Activated B cell treated with CpG ODN at 0.5 μM for 24 hours (primary cell): ENCODE data around the gene VPS26C. TPM values are rescaled to one million over a fixed set of nuclear protein-coding genes. Genes with fewer than 3 reads are reported as not detected.

Experiments used
- ATAC-seq: fragments of 200-7000 bp; cut with Tn5 transposase; one replicate; pipeline ENCODE4 v1.10.0; 2021; ENCODE audit warnings: low read depth, mild to moderate bottlenecking, moderate library complexity
- CTCF ChIA-PET: fragments of 350-600 bp; sonication (Branson Sonifier 250); formaldehyde crosslinking; loops from one replicate; lab custom pipeline; 2021; ENCODE audit warnings: antibody characterized with exemption; lab: Charles Lee
- POLR2A ChIA-PET: fragments of 350-600 bp; sonication (Branson Sonifier 250); formaldehyde crosslinking; loops from one replicate; lab custom pipeline; 2021; ENCODE audit warnings: antibody characterized with exemption; lab: Charles Lee
- DNase-seq: peaks from one replicate; pipeline ENCODE4 v3.0.0; 2022
- H3K27ac Mint-ChIP-seq: one replicate; pipeline ENCODE4 v1.8.0; 2020; ENCODE audit warnings: mixed read lengths
- H3K27me3 Mint-ChIP-seq: one replicate; pipeline ENCODE4 v1.8.0; 2021; ENCODE audit warnings: mixed read lengths
- H3K36me3 Mint-ChIP-seq: one replicate; pipeline ENCODE4 v1.8.0; 2021; ENCODE audit warnings: low read depth, mixed read lengths
- H3K4me1 Mint-ChIP-seq: one replicate; pipeline ENCODE4 v1.8.0; 2021; ENCODE audit warnings: mixed read lengths
- H3K4me3 Mint-ChIP-seq: one replicate; pipeline ENCODE4 v1.8.0; 2020; ENCODE audit warnings: mild to moderate bottlenecking, mixed read lengths
- H3K9me3 Mint-ChIP-seq: one replicate; pipeline ENCODE4 v1.8.0; 2020; ENCODE audit warnings: mixed read lengths
- intact Hi-C: fragments of 100-400 bp; cut with micrococcal nuclease; formaldehyde crosslinking; loops from one replicate; pipeline ENCODE4 v1.15.1; 2024
- total RNA-seq: library from RNA; stranded (reverse); gene quantifications from 2 replicates; pipeline ENCODE4 v1.2.3, GENCODE V29; 2022
- TF ChIP-seq, protein P1 (sequence below): fragments of 200-600 bp; IDR thresholded peaks from one replicate; pipeline ENCODE4 v1.8.0; 2022; ENCODE audit warnings: antibody characterized with exemption, mild to moderate bottlenecking

VPS26C gene
- total RNA-seq, 1 donor from 2014 or later = 45.2 TPM

DNA sequence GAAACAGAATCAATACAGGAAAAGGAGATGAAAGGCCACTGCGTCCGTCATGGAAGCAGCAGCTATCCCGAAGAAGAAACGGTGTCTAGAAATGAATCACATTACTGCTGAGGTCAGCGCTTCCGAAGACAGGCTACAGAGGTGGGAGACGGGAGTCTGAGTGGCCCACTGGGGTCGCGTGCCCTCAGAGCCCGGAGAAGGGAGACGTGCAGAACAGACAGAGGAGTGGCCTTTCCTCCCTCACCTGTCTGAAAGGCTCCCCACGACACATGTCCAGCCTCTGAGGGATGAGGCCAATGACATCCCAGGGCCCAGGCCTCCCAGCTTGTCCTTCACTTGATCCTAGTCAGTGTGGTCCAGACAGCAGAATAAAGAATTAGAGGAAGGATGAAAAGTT lies 35.9 kb downstream of the VPS26C start:
- ATAC-seq (no peak), DNase-seq (no peak)
- Mint-ChIP-seq H3K4me3 (no peak overlapping the region), H3K4me1 (peaks cover 14% of the 10 kb centered on the region), H3K36me3 (peaks cover 80% of the 10 kb centered on the region), H3K27me3 (no peaks in the 10 kb centered on the region), H3K27ac (no peak overlapping the region), H3K9me3 (no peaks in the 10 kb centered on the region)
- ChIA-PET CTCF (no interaction called here), POLR2A (no interaction called here)
- intact Hi-C loops = no loop called here
- TF ChIP-seq, protein P1, sequence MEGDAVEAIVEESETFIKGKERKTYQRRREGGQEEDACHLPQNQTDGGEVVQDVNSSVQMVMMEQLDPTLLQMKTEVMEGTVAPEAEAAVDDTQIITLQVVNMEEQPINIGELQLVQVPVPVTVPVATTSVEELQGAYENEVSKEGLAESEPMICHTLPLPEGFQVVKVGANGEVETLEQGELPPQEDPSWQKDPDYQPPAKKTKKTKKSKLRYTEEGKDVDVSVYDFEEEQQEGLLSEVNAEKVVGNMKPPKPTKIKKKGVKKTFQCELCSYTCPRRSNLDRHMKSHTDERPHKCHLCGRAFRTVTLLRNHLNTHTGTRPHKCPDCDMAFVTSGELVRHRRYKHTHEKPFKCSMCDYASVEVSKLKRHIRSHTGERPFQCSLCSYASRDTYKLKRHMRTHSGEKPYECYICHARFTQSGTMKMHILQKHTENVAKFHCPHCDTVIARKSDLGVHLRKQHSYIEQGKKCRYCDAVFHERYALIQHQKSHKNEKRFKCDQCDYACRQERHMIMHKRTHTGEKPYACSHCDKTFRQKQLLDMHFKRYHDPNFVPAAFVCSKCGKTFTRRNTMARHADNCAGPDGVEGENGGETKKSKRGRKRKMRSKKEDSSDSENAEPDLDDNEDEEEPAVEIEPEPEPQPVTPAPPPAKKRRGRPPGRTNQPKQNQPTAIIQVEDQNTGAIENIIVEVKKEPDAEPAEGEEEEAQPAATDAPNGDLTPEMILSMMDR = no peak

DNA sequence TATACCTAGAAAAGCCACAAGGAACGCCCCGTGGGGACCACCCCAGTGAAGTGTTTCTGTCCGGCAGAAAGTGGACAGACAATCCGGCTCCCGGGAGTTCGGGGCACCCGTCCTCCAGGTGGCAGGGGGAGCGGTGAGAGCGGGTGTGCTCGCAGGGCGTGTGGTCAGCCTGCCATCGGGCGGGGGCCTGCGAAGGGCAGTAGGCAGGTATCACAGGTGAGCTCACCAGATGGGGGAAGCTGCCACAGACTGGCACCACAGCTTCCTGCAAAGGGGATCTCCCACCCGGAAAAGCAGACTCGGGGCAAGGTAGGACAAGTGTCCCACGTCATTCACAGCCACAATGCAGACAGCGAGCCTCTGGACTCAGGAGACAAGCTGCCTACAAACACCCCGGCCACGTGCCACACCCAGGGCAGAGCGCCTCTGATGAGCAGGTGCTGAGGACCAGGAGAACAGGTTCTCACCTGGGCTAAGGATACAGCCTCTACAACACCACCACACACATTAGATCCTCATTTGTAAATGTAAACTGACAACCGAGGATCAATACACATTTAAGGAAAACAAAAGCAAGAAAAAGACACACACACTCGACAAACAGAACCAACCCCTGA lies 36.4 kb downstream of the VPS26C start:
- Mint-ChIP-seq H3K27me3 (no peaks in the 10 kb centered on the region), H3K27ac (no peak overlapping the region), H3K9me3 (no peaks in the 10 kb centered on the region), H3K4me3 (no peak overlapping the region), H3K36me3 (peaks cover 82% of the 10 kb centered on the region), H3K4me1 (peaks cover 15% of the 10 kb centered on the region)
- DNase-seq (no peak), ATAC-seq (no peak)
- ChIA-PET POLR2A (interaction anchor here (0.6 to 0.9 kb wide), 2 partner anchors 25 to 37 kb away, joined by 5 to 8 read pairs; no protein-coding TSS in a partner anchor), CTCF (interaction anchor here (0.8 kb wide), 1 partner anchor 14 kb away, joined by 3 read pairs; no protein-coding TSS in a partner anchor)
- TF ChIP-seq, protein P1 = no peak
- intact Hi-C loops = no loop called here

DNA sequence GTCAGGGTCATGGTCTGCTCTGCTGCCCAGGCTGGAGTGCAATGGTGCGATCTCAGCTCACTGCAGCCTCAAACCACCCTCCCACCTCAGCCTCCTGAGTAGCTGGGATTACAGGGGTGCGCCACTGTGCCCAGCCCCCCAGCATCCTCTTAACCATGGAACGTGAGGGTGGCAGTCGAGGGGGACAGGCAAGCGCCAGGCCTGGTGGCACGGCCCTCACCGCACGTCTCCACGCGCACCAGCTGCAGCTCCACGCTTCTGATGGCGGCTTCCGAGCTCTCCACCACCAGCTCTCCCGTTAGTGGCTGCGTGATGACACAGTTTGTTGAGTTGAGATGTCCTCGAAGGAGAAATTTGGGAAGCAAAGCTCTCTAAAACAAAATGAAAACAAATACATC lies 39.1 kb downstream of the VPS26C start:
- Mint-ChIP-seq H3K36me3 (peaks cover 92% of the 10 kb centered on the region), H3K27me3 (no peaks in the 10 kb centered on the region), H3K9me3 (no peaks in the 10 kb centered on the region), H3K4me3 (no peak overlapping the region), H3K4me1 (peaks cover 25% of the 10 kb centered on the region), H3K27ac (no peak overlapping the region)
- CTCF ChIA-PET = no interaction called here
- intact Hi-C loops = no loop called here
- ATAC-seq = no peak
- POLR2A ChIA-PET = no interaction called here
- TF ChIP-seq, protein P1 = no peak
- DNase-seq = no peak

DNA sequence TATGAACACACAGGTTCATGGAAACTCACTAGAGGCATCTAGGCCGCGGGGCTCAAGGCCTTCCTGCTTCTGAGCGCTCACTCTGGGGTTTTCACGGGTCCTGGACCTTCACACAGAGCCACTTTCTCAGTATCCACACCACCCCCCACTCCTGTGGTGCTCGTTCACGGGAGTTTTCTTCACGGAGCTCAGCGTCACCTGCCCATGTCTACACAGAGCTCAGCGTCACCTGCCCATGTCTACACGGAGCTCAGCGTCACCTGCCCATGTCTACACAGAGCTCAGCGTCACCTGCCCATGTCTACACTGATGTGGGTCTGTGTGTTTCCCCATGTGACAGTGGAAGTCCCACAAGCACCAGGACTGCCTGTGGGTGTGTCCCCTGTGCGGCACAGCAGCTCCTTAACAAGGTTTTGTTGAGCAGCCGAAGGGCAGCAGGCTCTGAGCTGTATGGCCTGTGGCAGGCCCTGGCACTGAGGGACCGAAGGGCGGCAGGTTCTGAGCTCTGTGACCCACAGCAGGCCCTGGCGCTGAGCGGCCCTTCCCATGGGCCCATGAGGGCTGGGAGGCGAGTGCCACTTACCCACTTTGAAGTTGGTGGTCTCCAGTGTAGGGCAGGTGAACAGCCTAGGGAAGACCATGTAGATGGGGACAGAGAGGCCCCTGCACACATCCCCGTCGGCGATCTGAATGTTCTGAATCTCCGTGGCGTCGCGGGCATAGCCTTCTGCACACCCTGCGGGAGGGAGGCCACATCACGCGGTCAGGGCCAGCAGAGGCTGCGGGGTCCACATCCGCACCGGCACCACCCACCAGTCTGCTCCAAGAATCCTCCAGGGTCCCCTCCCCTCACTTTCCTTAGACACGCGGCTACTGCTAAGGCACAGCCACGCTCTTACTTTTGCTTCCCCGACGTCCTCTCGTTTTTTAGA lies 39.8 kb downstream of the VPS26C start:
- ChIA-PET POLR2A (no interaction called here), CTCF (no interaction called here)
- DNase-seq = no peak
- Mint-ChIP-seq H3K36me3 (peaks cover 87% of the 10 kb centered on the region), H3K4me1 (peaks cover 20% of the 10 kb centered on the region), H3K9me3 (no peaks in the 10 kb centered on the region), H3K27ac (no peak overlapping the region), H3K4me3 (no peak overlapping the region), H3K27me3 (no peaks in the 10 kb centered on the region)
- intact Hi-C loops = no loop called here
- TF ChIP-seq, protein P1 = no peak
- ATAC-seq = no peak
